HG03520 (cell line): ENCODE data around the gene XRRA1.
"Not testable (repeated sequence)": the region's sequence is repeated elsewhere in the genome, so short reads cannot be mapped to it uniquely, and the experiment has no call there.

Source experiments
- ATAC-seq: cut with Tn5 transposase; IDR thresholded peaks from one replicate; pipeline ENCODE4 v1.9.1; 2021; ENCODE audit warnings: mild to moderate bottlenecking, moderate library complexity; ENCODE audit not compliant: unreplicated experiment

The XRRA1 gene

DNA sequence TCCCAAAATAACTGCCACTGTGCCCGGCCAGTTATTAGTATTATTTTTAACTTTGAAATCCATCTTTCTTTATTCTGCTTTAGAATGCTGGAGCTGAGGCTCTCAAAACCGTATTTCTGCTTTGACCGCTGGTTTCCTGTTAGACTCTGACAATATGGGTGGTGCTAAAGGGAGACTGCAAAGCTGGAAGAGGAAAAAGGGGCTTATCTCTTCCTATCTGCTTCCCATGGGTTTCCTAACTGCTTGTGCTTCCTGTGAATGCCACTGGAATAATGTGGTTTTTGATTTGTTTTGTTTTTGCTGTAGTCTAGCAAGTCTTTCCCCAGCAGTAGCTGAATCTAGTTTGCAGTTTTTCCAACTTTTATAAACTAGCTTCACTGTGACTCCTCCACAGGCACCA, 43.6 kb downstream of the XRRA1 start:
- ATAC-seq, result no peak

DNA sequence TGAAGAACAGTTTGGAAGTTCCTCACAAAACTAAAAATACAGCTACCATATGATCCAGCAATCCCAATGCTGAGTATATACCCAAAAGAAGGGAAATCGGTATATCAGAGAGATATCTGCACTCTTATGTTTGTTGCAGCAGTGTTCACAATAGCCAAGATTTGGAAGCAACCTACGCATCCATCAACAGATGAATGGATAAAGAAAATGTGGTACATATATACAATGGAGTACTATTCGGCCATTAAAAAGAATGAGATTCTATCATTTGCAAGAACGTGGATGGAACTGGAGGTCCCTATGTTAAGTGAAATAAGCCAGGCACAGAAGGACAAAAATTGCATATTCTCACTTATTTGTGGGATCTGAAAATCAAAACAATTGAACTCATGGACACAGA, 46.5 kb downstream of the XRRA1 start:
- no peak for ATAC-seq

DNA sequence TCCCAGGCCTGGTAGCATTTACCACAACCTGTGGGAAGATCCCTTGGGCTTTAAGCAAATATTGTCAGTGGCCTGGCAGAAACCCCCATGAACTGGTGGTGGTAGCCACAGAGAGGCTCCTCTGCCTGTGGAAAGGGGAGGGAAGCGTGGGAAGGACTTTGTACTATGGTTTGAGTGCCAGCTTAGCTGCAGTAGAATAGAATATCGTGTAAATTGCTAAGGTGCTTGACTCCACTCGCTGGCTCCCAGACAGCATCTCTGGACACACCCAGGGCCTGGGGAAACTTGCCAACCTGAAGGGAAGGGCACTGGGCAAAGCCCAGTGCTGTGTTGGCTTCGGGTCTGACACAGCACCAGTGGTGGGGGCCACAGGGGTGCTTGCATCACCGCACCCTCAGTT, 52.6 kb downstream of the XRRA1 start:
- ATAC-seq, result no peak

DNA sequence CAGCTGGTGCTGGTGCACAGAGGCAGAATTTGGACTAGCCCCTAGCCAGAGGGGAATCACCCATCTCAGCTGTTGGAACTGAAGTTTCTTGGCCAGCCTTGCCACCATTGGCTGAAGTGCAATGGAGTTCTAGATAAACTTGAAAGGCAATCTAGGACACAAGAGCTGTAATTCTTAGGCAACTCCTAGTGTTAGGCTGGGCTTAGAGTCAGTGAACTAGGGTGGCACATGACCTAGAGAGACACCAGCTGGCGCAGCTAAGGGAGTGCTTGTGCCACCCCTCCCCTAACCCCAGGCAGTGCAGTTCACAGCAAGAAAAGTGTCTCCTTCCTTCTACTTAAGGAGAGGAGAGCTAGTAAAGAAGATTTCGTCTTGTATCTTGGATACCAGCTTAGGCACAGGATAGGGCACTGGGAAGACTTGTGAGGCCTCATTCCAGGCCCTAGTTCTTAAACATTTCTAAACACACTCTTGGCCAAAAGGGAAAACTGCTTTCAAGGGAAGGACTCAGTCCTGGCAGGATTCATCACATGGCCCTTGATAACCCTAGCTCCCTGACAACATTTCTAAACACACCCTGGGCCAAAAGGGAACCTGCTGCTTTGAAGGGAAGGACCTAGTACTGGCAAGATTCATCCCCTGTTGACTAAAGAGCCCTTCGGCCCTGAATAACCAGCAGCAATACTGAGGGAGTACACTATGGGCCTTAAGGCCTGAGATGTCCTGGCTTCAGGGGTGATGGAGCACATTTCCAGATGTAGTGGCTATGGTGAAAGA, 53.4 kb downstream of the XRRA1 start:
- no peak for ATAC-seq

DNA sequence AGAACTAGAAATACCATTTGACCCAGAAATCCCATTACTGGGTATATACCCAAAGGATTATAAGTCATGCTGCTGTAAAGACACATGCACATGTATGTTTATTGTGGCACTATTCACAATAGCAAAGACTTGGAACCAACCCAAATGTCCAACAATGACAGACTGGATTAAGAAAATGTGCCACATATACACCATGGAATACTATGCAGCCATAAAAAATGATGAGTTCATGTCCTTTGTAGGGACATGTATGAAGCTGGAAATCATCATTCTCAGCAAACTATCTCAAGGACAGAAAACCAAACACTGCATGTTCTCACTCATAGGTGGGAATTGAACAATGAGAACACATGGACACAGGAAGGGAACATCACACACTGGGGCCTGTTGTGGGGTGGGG, 55.9 kb downstream of the XRRA1 start:
- ATAC-seq, result not testable (repeated sequence)

DNA sequence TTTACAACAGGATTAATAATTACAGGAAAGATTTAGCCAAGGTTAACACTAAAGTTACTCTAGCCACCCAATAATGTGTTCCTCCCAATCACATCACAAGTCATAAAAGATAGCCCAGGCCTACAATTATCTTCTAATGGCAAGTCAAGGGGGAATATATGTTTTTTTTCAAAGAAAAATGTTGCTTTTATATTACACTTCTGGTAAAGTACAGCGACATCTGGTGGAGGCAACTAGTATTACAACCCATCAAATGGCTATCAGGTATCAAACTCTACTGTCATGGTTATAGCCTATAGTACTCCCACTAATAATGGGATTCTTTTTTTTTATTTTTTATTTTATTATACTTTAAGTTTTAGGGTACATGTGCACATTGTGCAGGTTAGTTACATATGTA, 71.8 kb downstream of the XRRA1 start:
- ATAC-seq, result no peak

DNA sequence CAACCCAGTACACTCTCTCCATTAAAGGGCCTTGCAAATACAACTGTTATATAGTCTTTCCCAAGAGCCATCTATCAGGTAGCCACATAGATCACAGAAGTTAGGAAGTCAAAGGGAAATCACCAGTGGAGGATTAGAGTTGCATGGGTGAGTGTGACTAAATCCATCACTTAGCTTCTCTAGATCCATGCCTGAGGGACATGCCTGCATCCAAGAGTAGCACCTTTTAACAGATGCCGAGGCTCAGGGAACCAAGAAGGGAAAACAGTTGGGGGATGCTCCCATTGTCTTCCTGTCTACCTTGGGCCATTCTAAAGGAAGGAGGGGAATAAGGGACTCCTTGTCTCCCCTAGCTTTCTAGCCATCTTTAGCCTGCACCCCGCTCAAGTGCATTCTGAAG, 77.9 kb downstream of the XRRA1 start:
- no peak for ATAC-seq

DNA sequence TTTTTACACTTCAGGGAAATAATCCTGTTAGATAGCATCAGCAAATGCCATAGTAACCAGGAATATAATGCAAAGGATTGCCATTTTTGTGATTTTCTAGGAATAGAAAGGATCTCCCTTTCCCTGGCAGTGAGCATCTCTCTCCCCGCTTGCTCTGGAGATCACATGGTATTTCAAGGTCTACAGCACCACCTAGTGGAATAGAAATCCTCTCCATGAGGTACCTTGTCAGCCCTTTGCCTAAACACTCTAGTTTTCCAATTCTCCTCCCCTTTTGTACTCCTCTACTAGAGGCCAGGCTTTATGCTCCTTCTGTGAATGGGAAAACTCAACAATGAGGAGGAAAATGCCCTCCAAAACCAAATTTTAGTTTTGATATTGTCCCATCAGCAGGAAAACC, 78.4 kb downstream of the XRRA1 start:
- ATAC-seq, result no peak

DNA sequence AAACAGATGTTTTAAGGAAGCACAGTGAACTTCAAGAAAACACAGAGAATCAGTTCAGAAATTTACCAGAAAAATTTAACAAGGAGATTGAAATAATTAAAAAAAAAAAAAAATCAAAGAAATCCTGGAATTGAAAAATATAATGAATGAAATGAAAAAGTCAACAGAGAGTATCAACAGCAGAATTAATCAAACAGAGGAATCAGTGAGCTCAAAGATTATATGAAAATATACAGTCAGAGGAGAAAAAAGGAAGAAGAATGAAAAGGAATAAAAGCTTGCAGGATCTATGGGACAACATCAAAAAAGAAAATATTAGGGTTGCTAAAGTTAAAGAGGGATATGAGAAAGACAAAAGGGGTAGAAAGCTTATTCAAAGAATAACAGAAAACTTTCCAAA, 82.3 kb downstream of the XRRA1 start:
- ATAC-seq, result no peak

DNA sequence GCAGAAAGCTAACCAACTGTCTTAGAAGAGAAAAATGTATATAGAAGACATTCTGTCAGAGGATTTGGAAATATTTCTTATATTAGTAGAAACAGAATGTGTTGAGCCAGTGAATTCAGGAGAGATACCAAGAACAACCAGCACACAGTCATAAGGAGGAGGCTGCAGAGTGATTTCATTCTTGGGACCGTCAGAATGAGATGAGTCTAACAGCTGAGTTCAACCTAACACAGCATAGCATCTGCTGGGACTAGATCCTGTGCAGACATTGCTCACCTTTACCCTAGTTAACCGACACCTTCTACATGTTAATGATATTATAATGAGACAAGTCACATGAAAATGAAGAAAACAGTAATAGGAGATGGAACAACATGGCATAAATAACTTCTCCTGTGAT, 85.5 kb downstream of the XRRA1 start:
- no peak for ATAC-seq

DNA sequence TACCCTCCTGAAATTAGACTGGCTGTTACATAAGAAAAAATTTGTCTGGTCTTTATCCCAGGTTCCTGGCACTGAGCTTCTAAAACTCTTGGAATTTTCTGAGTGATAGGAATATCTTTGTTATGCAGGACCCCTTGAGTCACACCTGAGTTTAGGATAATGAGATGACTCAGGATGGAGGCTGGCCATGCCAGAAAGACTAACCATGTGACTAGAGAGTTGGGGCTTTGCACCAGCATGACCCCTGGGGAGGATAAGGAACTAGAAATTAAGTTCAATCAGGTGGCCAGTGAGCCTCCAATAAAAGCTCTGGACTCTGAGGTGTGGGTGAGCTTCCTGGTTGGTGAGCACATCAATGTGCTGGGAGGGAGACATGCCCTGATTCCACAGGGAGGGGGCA, 88.1 kb downstream of the XRRA1 start:
- no peak for ATAC-seq

DNA sequence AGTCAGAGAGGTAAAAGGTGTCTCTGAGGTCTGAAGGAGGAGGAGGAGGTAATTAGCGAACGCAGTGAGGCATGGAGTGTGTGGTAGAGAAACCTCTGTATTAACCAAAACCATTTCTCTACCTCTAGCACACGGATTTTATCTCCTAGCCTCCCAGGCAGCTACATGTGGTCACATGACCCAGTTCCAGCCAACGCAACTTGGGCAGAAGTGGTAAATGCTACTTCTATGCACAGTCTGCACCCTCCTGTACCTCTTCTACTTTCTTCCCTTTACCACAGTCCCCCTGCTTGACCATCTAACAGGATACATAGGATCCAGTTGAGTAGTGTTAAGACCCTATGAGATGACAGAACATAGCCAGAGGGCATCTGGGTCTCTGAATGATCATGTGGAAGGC, 95.7 kb downstream of the XRRA1 start:
- no peak for ATAC-seq

DNA sequence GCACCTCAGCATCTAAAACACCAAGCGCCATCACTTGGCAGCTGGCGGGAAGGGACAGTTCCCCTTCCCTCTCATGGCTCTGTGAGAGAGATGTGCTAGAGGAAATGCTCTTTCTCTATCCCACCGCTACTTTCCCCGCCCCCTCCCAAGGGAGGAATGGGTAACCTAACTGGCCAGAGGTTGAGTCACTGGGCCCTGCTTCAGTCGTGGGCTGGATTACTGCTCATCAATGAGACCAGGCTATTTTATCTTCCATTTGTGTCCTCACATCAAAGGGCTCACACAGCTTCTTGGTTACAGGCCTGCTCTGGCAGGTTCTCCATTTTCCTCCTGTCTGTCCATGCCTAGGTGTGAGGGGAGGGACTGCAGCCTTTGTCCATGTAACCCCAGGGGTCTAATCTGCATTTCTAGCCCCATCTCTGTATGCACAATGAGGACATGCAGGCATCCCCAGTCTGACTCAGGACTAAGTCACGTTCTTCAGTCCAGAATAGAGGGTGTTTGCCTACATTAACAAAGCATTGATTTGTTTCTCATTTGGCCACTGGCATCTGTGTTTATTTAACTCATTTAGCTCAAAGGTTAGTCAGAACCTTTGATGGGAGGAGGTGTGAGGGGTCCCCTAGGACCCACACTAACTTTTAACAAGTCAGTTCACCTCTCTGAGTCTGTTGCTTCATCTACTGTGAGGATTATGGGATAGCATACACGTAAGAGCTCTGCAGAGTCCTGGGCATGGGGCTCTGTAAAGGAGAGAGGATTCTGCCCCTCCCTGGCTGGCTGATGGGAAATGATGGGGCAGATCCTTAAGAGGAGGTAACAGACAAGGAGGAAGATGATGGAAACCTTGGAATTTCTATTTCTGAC, 99.1 kb downstream of the XRRA1 start:
- no peak for ATAC-seq

DNA sequence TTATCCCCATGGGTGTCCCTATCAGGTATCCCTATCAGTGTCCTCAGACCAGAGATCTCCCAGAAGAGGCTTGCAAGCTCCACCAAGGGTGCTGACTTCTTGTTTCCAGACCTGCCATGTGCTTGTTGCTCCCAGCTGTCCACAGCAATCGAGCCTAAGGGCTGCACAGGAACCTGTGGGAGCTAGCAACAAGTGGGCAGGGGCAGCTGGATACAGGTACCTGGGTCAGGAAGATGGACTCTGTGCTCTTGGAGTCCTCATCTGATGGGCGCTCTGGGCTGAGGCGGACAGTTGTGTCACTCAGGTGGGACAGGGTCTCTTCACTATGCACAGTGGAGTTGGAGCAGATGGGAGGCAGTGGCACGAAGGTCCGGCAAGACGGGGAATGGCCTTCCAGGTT, 101.0 kb downstream of the XRRA1 start:
- ATAC-seq, result no peak

DNA sequence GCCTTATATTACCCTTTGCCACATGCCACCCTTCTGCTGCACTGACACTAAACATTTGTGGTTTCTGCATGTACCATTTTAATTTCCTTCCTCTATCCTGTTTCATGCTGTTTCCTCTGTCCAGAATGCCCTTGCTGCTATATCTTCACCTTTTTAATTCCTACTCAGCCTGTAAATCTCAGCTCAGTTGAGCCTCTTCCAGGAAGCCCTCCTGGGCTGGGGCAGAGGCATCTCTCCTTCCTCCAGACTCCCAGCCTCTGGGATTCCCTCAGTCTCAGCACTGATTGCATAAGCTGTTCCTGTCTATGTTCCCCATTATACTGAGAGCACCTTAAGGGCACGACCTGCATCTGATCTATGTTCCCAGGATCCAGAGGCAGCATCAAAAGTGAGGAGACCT, 101.5 kb downstream of the XRRA1 start:
- ATAC-seq, result no peak

DNA sequence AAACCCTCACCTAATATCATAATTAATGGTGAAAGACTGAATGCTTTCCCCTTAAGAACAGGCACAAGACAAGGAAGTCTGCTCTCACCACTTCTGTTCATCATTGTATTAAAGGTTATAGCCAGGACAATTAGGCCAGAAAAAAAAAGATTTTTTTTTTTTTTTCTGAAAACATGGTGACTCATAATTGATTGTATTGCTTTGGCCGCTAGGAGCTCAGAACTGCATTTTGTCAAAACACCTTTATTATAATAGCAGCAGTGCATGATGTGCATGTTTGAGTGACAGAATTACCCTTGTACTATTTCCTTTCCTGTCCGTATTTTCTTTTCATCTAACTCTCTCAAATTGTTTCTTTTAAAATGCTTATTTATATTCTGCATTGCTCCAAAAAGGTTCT, 102.1 kb downstream of the XRRA1 start:
- no peak for ATAC-seq

DNA sequence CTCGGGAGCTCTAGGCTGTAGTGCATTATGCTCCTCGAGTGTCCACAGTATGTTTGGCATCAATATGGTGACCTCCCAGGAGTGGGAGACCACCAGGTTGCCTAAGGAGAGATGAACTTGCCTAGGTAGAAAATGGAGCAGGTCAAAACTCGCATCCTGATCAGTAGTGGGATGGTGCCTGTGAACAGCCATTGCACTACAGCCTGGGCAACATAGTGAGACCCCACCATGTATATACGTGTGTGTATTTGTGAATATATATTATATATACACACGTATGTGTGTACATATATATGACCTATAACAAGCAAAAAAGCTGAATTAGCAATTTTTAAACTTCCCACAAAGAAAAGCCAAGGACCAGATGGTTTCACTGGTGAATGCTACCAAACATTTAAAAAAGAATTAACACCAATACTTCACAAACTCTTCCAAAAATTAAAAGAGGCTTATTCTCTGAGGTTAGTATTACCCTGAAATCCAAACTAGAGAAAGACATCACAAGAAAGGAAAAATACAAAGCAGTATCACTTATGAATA, 102.8 kb downstream of the XRRA1 start:
- no peak for ATAC-seq

DNA sequence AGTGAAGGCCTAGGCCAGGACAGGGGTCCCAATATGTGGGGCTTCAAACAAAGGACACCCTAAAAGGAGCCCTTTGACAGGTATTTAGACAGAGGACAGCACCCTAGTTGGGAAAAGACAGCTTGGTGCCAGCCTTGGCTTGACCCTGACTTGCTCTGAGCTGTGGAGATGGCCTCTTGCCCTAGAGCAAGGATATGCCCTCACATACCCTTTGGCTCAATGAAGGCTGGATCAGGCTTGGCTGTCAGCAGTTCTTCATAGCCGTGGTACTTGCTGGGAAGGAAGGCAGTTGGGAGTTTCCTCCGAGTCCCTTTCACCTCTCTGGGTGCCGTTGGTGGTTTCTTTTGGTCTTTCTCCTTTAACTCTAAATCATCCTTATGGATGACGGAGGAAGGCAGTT, 104.0 kb downstream of the XRRA1 start:
- no peak for ATAC-seq

DNA sequence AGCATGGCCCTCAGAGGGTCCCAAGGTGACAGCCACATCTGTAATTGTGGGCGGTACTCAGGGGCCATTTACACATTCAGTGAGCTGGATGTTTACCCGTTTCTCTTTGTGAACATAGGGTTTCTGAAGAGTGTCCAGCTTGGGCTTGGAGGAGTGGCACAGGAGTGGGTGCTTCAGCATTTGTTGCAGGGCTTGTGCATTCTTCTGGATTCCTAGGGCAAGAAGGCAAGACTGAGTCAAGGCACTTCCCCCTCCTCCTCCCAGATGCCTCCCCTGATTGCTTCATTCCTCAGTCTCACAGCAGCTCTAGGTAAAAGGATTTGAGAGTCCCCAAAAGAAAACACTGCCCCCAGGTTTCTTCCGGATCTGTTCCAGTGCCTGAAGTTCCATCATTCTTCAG, 104.8 kb downstream of the XRRA1 start:
- no peak for ATAC-seq

DNA sequence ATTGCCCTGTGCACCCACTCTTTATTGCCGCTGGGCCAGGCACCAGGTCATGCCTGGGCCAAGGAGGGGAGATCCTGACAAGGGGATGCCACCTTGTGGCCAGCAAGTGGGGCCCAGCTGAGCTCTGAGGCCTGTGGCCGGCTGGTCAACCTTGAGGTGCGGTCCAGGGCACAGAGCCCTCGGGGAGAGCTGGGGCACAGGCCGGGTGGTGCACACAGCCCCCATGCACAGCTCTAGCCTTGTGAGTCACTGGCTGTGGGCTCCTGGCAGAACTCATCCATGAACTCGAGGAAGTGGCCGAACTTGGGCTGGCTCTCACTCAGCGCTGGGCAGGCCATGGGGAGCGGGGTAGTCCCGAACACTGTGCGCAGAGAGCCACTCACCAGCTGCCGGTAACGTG, 105.9 kb downstream of the XRRA1 start:
- no peak for ATAC-seq

DNA sequence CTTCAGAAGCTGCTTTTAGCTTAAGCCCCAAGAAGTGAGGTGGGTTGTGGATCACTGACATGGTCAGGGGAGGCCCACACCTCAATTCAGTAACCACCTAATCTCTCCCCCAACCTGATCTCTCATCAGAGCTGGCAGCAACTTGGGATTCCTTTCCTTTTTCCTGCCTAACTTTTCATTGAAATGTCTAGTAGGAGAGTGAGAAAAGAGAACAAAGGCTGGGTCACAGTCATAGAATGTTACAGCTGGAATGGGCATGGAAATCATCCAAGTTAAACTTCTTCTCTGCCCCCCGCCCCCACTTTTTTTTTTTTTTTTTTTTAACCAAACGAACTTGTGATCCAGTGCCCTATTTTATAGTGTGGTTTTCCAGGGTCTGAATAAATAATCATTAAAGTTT, 108.4 kb downstream of the XRRA1 start:
- no peak for ATAC-seq

DNA sequence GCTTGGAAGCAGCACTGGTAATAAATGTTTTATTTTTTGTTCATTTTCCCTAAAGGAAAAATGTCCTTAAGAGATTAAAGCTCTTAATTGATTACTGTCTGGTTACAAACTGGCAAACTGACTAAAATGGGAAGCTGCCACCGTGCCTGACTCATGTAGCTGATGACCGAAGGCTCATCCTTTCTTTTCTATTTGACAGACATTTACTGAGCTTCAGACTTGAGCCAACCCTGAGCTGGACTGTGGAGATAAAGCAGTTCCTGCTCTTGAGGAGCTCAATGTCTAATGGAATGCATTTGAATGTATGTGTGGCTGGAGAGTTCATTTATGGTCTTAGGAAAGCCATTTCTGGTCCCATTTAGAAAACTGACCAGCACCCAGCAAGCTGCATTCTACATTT, 108.9 kb downstream of the XRRA1 start:
- ATAC-seq, result no peak
